Osteoblast (primary cell): ENCODE results near the gene OR10D3. TPM values are rescaled to one million over a fixed set of nuclear protein-coding genes. Genes with fewer than 3 reads are reported as not detected.

Experiments used
- DNase-seq: peaks from one replicate; pipeline ENCODE4 v3.0.0; 2011; ENCODE audit warnings: low spot score, mixed read lengths; ENCODE audit not compliant: insufficient read length; ENCODE audit errors: missing footprints
- H2AFZ ChIP-seq: 2 replicates; pipeline ENCODE4 v1.6.0; 2011; ENCODE audit warnings: mild to moderate bottlenecking, low read length
- H3K27ac ChIP-seq: 2 replicates; pipeline ENCODE4 v1.5.1; 2011; ENCODE audit warnings: mild to moderate bottlenecking, low read depth, low read length, moderate library complexity
- H3K27me3 ChIP-seq: 2 replicates; pipeline ENCODE4 v1.6.0; 2012; ENCODE audit warnings: mild to moderate bottlenecking, control low read depth, inconsistent platforms, low read length, moderate library complexity; ENCODE audit not compliant: insufficient read depth
- H3K36me3 ChIP-seq: 2 replicates; pipeline ENCODE4 v1.5.1; 2011; ENCODE audit warnings: mild to moderate bottlenecking, low read length, control low read depth, moderate library complexity; ENCODE audit not compliant: insufficient read depth
- H3K4me1 ChIP-seq: 2 replicates; pipeline ENCODE4 v1.5.1; 2011; ENCODE audit warnings: mild to moderate bottlenecking, low read length, control low read depth, moderate library complexity; ENCODE audit not compliant: insufficient read depth
- H3K4me2 ChIP-seq: 2 replicates; pipeline ENCODE4 v1.6.0; 2011; ENCODE audit warnings: mild to moderate bottlenecking, low read length; ENCODE audit not compliant: insufficient read depth
- H3K4me3 ChIP-seq: fragments of 200-600 bp; sonication (generic); 3 replicates; pipeline ENCODE4 v1.5.1; 2012; ENCODE audit warnings: mild to moderate bottlenecking, low read length, inconsistent platforms; ENCODE audit not compliant: insufficient read depth
- H3K79me2 ChIP-seq: 2 replicates; pipeline ENCODE4 v1.6.0; 2012; ENCODE audit warnings: mild to moderate bottlenecking, low read length, control low read depth, inconsistent platforms; ENCODE audit not compliant: insufficient read depth
- H3K9me3 ChIP-seq: 2 replicates; pipeline ENCODE4 v1.5.1; 2011; ENCODE audit warnings: low read depth, low read length, control low read depth
- H4K20me1 ChIP-seq: 2 replicates; pipeline ENCODE4 v1.6.0; 2012; ENCODE audit warnings: mild to moderate bottlenecking, low read length, control low read depth; ENCODE audit not compliant: insufficient read depth
- CTCF ChIP-seq: IDR thresholded peaks from 2 replicates; pipeline ENCODE4 v1.5.1; 2011; ENCODE audit warnings: mild to moderate bottlenecking, low read depth, low read length, moderate library complexity; ENCODE audit errors: extremely low read depth
- total RNA-seq: library from RNA; depleted of rRNA; stranded (reverse); fragments of >200 nt; gene quantifications from 2 replicates; pipeline ENCODE4 v1.2.3, GENCODE V29; 2012

OR10D3 gene
- total RNA-seq, 1 donor, result not detected

- DNase-seq, result no peak
- H3K4me3 ChIP-seq, result no peak overlapping the region
- TF ChIP-seq CTCF, result no peak
- no peak overlapping the region for H3K4me2 ChIP-seq
- no peak overlapping the region for H2AFZ ChIP-seq
- H3K9me3 ChIP-seq, result no peaks in the 10 kb centered on the region
- no peaks in the 10 kb centered on the region for H3K27me3 ChIP-seq
- no peaks in the 10 kb centered on the region for H3K36me3 ChIP-seq
- no peaks in the 10 kb centered on the region for H4K20me1 ChIP-seq
- no peaks in the 10 kb centered on the region for H3K4me1 ChIP-seq
- no peaks in the 10 kb centered on the region for H3K79me2 ChIP-seq
- H3K27ac ChIP-seq, result no peak overlapping the region
These were observed 16.6 kb downstream of the OR10D3 start for GRCh38 chr11:124199702-124200101.

- Histone ChIP-seq H3K27me3 (no peaks in the 10 kb centered on the region), H3K4me1 (no peaks in the 10 kb centered on the region), H3K4me3 (no peak overlapping the region), H4K20me1 (no peaks in the 10 kb centered on the region), H3K79me2 (no peaks in the 10 kb centered on the region), H3K4me2 (no peak overlapping the region), H3K36me3 (no peaks in the 10 kb centered on the region), H3K9me3 (no peaks in the 10 kb centered on the region), H2AFZ (no peak overlapping the region), H3K27ac (no peak overlapping the region)
- no peak for DNase-seq
- no peak for TF ChIP-seq CTCF
These were observed 17.5 kb downstream of the OR10D3 start for GRCh38 chr11:124200671-124201070.

GRCh38 chr11:124202951-124203350, 19.8 kb downstream of the OR10D3 start:
- no peaks in the 10 kb centered on the region for H3K9me3 ChIP-seq
- DNase-seq, result no peak

GRCh38 chr11:124204008-124204407, 20.9 kb downstream of the OR10D3 start:
- H2AFZ ChIP-seq, result no peak overlapping the region
- H3K4me2 ChIP-seq, result no peak overlapping the region
- H3K36me3 ChIP-seq, result no peaks in the 10 kb centered on the region
- no peak for TF ChIP-seq CTCF
- no peaks in the 10 kb centered on the region for H3K9me3 ChIP-seq
- H4K20me1 ChIP-seq, result no peaks in the 10 kb centered on the region
- H3K4me3 ChIP-seq, result no peak overlapping the region
- no peaks in the 10 kb centered on the region for H3K4me1 ChIP-seq
- no peak overlapping the region for H3K27ac ChIP-seq
- H3K27me3 ChIP-seq, result no peaks in the 10 kb centered on the region
- H3K79me2 ChIP-seq, result no peaks in the 10 kb centered on the region
- no peak for DNase-seq

More at GRCh38 chr11:124202951-124203350, 19.8 kb downstream of the OR10D3 start:
- Histone ChIP-seq H3K36me3 (no peaks in the 10 kb centered on the region), H2AFZ (no peak overlapping the region), H3K27ac (no peak overlapping the region), H4K20me1 (no peaks in the 10 kb centered on the region), H3K27me3 (no peaks in the 10 kb centered on the region), H3K4me2 (no peak overlapping the region), H3K4me3 (no peak overlapping the region), H3K4me1 (no peaks in the 10 kb centered on the region), H3K79me2 (no peaks in the 10 kb centered on the region)
- no peak for TF ChIP-seq CTCF
